Left renal cortex interstitium (tissue), 4 donors: ENCODE data around the gene GRIA1. TPM values are rescaled to one million over a fixed set of nuclear protein-coding genes. Genes with fewer than 3 reads are reported as not detected.

Experiments used
- DNase-seq, 4 donors: peaks; one replicate each; pipeline ENCODE4 v3.0.0-alpha.2; 2013; ENCODE audit warnings: low read depth in 4 of 4, low spot score in 2 of 4, missing footprints in 1 of 4
- polyA plus RNA-seq, 4 donors: library from polyadenylated mRNA; unstranded; fragments of 120-200 nt; gene quantifications; one replicate each; pipeline ENCODE4 v1.2.1, GENCODE V29; 2013; ENCODE audit not compliant: insufficient read length in 4 of 4

Gene GRIA1
- polyA plus RNA-seq, 4 donors = 0.97 to 5.8 (median 3.5) TPM

DNA sequence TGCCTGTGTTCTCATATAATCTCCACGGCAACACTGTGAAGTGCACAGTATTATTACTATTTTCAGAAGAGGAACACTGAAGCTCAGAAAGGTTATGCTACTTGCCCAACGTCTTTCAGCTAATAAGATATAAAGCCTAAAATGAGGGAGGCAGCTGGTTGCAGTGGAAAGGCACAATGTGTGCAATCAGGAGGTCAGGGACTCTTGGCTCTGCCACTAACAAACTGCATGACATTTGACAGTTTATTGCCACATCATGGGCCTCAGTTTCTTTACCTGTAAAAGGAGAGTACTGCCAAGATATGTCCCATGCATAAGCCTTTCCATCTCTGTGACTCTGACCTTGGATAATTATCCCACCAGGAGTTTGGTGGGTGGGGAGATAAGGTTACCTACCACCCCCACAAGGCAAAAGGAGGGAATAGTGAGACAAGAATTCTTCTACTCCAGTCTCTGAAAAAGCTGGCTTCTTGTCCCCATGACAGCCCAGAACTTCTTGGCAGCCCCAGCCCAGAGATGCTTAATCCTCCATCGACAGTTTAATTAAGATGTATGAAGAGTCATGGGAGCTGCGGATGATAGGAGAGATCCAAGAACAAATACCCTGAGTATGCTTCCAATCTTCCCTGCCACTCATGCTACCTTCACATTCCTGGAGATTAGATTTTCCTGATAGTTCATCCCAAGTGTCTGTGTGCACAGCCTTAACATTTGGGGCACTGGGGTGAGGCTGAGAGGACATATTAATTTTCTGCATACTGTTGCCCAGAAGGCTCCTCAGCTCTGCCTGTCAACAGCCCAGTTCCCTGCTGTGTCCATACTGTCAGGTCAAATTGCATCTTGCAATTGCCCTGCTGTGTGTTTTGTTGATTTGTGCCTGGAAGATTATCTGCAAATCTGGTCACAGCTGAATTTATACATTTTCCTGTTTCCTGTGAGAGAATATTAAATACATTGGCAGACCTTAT, 277.0 kb downstream of the GRIA1 start:
- DNase-seq = no peak

- no peak for DNase-seq
These were observed 279.6 kb downstream of the GRIA1 start for GRCh38 chr5:153770066-153770465.

DNA sequence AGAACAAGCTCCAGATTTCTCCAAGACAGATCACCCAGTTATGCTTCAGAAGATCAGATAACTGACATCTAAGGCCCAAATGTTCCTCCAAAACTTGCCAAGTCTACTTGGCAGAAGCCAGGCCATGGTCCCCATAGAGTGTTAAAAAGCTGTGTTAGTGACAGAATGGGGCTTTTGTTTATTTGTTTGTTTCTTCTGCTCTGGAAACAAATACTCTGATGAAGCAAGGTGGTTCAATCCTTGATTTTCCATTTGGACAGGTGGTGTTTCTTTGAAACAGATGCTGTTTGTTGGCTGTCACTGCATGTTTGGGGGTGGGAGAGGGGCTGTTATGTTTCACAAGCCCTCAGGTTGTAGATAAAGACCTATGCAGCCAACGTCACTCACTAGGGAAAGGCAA, 284.2 kb downstream of the GRIA1 start:
- DNase-seq = no peak

GRCh38 chr5:153775923-153776322, 285.5 kb downstream of the GRIA1 start:
- DNase-seq = no peak

DNA sequence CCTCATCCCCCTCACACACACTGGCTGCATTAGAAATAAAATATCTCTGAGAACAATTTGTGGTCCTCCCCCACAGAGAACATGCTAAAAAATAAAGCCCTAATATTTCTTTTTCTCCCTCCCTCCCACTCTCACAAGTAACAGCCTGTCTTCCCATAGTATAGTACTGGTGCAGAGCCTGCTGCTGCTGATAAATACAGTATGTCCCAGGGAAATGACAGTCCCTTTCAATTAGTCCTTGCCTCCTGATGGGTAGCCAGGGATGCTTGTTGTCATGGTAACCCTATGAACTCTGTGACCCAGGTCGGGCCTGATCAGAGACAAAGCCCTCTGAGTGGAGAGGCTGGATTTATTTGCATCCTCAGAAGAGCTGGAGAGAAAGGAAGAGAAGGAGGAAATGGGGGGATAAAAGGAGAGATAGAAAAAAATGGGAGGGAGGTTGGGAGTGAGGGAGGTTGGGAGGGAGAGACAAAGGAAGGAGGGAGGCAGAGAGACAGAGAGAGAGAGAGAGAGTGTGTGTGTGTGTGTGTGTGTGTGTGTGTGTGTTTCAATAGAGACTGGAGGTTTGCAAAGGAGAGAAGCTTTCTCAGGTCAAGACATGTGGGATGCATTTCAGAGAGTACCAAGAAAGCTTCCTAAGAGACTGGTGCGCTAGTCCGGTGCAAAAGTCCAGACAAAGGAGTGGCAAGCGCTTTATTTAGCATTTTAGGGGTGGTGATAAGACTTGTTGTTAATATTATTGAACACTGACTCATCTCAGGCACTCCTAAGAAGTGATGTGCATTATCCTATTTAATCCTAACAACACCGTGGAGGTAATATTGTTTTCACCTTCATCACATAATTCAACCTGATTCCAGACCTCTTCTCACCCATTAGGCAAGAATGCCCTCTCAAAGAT, 287.5 kb downstream of the GRIA1 start:
- DNase-seq = no peak

GRCh38 chr5:153779836-153780235, 289.4 kb downstream of the GRIA1 start:
- no peak for DNase-seq

DNA sequence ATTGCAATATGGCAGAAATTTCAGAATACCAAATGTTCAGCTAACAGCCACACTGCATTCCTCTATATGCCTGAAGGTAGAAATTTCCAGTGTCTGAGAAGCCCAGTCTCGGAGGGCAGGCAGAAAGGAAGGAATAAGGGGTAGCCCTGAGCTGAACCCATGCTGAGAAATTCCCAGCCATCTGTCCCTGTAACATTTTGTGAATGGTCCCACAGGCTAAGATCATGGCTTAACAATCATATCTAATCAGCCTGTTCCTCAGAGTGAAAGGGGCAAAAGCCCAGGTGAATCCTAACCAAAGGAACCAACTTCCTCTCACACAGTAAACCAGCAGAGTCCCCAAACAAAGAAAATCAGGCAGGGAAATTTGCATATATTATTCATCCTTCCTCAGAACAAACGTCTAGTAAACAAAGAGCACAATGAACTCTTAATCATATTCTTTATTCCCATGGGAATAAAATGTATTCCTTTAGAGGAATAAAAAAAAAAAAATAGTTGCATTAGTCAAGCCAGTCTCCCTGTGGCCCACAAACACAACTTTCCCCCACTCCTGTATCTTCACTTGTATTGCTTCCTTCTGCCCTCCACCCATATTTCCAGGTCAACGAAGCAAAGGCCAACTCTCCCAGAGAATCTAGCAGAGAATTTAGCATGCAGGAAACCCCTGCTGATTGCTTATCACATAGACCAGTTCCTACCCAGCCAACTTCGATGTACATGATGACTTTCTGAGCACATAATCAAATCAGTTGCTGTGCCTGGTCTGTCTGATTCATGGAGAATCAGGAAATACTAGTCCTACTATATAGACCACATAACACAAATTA, 290.6 kb downstream of the GRIA1 start:
- no peak for DNase-seq

DNA sequence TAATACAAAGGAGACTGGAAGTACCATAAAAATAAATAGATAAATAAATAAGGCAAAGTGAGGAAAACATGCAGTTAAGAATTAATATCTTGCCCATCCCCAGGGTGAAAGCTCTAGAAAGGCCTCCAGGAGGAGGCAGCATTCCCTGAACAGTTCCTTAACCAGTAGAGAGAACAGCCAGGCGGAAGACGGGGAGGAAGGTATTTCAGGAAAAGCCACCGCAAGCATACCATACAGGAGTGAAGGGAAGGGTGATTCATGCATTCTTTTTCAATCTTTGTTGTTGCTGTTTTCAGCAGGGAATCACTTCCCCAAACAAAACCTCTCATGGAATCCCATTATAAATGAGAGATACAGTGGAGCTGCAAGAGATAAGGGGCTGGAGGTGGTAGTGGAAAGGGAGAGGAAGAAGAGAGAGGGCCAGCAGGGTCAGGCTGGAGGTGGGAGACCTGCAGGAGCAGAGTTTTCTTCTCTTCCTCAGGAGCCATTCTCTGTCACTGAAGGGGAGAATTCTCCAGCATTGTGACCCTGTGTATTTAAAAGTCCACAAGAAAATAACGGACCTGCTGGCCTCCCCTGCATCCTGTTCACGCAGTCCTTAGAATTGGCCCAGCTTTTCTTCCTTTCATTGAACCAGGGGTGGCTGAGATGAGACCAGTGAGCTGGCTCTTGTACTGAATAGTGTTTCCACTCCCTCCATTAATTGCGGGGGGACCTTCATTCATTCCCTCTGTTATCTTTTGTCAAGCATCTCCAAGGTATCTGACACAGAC, 292.3 kb downstream of the GRIA1 start:
- no peak for DNase-seq

DNA sequence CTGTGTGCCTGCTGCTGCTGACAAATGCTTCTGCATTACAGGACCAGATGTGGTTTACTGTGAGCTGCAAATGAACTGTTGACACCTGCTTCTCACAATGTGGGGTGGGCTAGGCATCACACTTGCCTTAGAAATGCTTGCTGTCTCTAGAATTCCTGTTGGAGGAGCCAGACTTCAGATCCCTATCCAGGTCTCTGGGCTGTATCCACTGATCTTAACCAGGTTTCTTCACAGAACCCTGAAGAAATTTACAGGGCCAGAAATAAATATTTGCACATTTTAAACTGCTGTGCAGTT, 292.8 kb downstream of the GRIA1 start:
- DNase-seq = no peak

DNA sequence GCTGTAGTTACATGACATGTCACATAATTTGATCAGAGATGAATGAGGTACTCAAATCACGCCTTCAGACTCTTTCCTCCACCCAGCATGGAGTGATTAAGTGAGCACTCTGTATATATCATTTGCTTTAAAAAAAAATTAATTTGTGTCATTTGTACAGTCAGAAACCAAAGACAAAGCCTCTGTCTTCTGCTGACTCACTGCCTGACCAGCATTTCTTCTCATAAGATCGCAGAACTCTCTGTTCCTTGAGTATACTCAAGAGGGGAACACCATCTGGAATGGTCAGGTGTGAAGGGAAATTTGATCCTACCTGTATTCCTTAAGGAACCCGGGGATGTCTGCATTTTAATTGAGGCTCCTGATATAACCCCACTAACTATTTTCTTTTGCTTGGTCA, 293.8 kb downstream of the GRIA1 start:
- no peak for DNase-seq

- DNase-seq = no peak
These were observed 300.9 kb downstream of the GRIA1 start for GRCh38 chr5:153791339-153791738.

GRCh38 chr5:153792305-153792704, 301.8 kb downstream of the GRIA1 start:
- no peak for DNase-seq

- no peak for DNase-seq
These were observed 303.2 kb downstream of the GRIA1 start for GRCh38 chr5:153793699-153794098.

DNA sequence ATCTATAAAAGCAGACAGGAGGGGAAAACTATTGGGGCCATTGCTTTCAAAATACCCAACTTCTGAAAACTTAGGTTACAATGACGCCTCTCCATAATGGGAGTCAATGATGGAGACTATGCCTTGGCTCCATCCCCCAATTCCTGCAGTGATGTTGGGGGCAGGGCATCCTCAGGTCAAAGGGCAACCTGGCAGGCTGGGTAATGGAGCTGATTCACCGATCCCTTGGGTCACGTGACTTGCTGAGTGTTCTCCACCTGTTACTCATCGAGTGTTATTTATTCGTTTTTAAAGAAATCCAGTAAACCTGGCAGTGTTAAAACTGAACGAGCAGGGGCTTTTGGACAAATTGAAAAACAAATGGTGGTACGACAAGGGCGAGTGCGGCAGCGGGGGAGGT, 303.9 kb downstream of the GRIA1 start:
- no peak for DNase-seq

- DNase-seq = no peak
These were observed 306.1 kb downstream of the GRIA1 start for GRCh38 chr5:153796527-153796926.

- DNase-seq = no peak
These were observed 307.0 kb downstream of the GRIA1 start for GRCh38 chr5:153797484-153797883.

DNA sequence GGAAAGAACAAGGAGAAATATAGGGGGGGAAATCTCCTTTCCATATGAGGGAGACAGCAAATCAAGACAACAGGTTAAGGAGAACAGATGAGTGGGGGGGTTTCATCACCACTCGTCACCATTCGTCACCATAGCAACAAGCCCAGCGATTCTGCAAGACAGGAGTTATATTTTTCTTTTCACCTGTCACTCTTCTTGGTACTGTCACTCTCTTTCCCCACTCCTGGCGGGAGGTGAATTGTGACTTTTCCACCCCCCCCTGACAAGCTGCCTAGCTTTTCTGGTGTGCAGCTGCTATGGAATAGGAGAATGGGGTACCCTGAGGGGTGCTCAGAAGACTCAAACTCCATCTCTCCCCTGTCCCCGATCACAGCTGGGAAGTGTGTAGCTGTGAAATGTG, 308.4 kb downstream of the GRIA1 start:
- DNase-seq = no peak

DNA sequence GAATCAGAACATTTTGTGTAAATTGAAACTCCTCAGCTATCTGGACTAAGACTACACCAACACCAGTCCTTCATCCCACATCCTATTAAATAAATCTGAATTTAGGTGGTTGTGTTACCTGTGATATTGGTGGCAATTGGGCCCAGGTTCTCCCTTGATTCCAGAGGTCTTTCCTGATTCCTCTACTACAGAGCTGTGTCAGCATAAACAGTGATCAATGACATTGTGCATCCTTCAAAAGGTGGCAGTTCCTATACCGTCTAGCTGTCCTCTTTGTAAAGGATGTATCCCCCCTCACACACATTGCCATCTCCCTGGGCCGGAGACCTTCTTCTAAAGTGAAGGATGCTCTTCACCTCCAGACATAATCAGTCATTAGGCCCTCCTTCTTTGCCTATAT, 309.0 kb downstream of the GRIA1 start:
- no peak for DNase-seq

- DNase-seq = no peak
These were observed 311.8 kb downstream of the GRIA1 start for GRCh38 chr5:153802050-153802821.
